SK-N-SH (cell line): ENCODE results near the gene CHGA. TPM values are rescaled to one million over a fixed set of nuclear protein-coding genes. Genes with fewer than 3 reads are reported as not detected.

Source experiments
- CTCF ChIA-PET: fragments of 300-600, 350-600 bp; formaldehyde crosslinking; extraction: SDS; loops from one replicate; lab custom pipeline; 2021; lab: Yijun Ruan, JAX
- POLR2A ChIA-PET: fragments of 350-600 bp; sonication (Branson Sonifier 250); formaldehyde crosslinking; extraction: SDS; loops from one replicate; lab custom pipeline; 2020; ENCODE audit warnings: antibody characterized with exemption, inconsistent platforms; lab: Yijun Ruan, JAX
- DNase-seq: peaks from one replicate; pipeline ENCODE4 v3.0.0; 2012
- H2AFZ ChIP-seq: fragments of 200-600 bp; sonication (generic); 2 replicates; pipeline ENCODE4 v1.8.1; 2016; ENCODE audit warnings: antibody characterized with exemption, mild to moderate bottlenecking, low read depth
- H3F3A ChIP-seq: fragments of 200-600 bp; sonication (generic); replicated peaks from 2 replicates; pipeline ENCODE3; 2016; ENCODE audit warnings: antibody characterized with exemption, mild to moderate bottlenecking; ENCODE audit not compliant: insufficient read depth
- H3K27ac ChIP-seq, 2 experiments: fragments of 200-500 bp in 1 of 2; fragments of 200-600 bp in 1 of 2; sonication (Bioruptor generic) in 1 of 2; sonication (generic), shearing (Covaris generic) in 1 of 2; 2 replicates each; pipeline versions ENCODE4 v1.5.1 to v1.6.1; 2014 to 2016; ENCODE audit warnings: low read depth in 2 of 2, inconsistent platforms in 1 of 2, low read length in 1 of 2, mild to moderate bottlenecking in 1 of 2, mixed read lengths in 1 of 2
- H3K27me3 ChIP-seq: fragments of 200-600 bp; sonication (generic), shearing (Covaris generic); 2 replicates; pipeline ENCODE4 v1.6.1; 2016; ENCODE audit warnings: mixed run types; ENCODE audit not compliant: insufficient read depth
- H3K36me3 ChIP-seq, 2 experiments: fragments of 200-500 bp in 1 of 2; fragments of 200-600 bp in 1 of 2; sonication (Bioruptor generic) in 1 of 2; sonication (generic) in 1 of 2; replicated peaks in 1 of 2; 2 replicates each; pipeline versions ENCODE3 to v1.5.1; 2014 to 2016; ENCODE audit warnings: low read length in 1 of 2, mild to moderate bottlenecking in 1 of 2; ENCODE audit not compliant: insufficient read depth in 2 of 2, control insufficient read depth in 1 of 2
- H3K4me1 ChIP-seq, 2 experiments: fragments of 200-500 bp in 1 of 2; fragments of 200-600 bp in 1 of 2; sonication (Bioruptor generic) in 1 of 2; sonication (generic), shearing (Covaris generic) in 1 of 2; 2 replicates each; pipeline versions ENCODE4 v1.5.1 to v1.6.1; 2014 to 2016; ENCODE audit warnings: low read depth in 1 of 2, low read length in 1 of 2, mixed run types in 1 of 2; ENCODE audit not compliant: insufficient read depth in 2 of 2, control insufficient read depth in 1 of 2
- H3K4me2 ChIP-seq: fragments of 200-600 bp; sonication (generic), shearing (Covaris generic); 2 replicates; pipeline ENCODE4 v1.6.1; 2017; ENCODE audit warnings: mixed run types
- H3K4me3 ChIP-seq, 2 experiments: fragments of 200-500 bp in 1 of 2; fragments of 200-600 bp in 1 of 2; sonication (Bioruptor generic) in 1 of 2; sonication (generic), shearing (Covaris generic) in 1 of 2; 2 replicates each; pipeline versions ENCODE4 v1.5.1 to v1.8.1; 2014 to 2016; ENCODE audit warnings: low read depth in 2 of 2, inconsistent platforms in 1 of 2, low read length in 1 of 2, mild to moderate bottlenecking in 1 of 2, mixed read lengths in 1 of 2, moderate library complexity in 1 of 2
- H3K79me2 ChIP-seq: fragments of 200-600 bp; sonication (generic); 2 replicates; pipeline ENCODE4 v1.8.1; 2017; ENCODE audit warnings: mild to moderate bottlenecking; ENCODE audit not compliant: insufficient read depth
- H3K9ac ChIP-seq: fragments of 200-600 bp; sonication (generic); 2 replicates; pipeline ENCODE4 v1.6.1; 2017; ENCODE audit warnings: mixed run types
- H3K9me2 ChIP-seq: fragments of 200-600 bp; sonication (generic); 2 replicates; pipeline ENCODE4 v1.6.1; 2017; ENCODE audit warnings: mixed run types
- H3K9me3 ChIP-seq: fragments of 200-600 bp; sonication (generic); 2 replicates; pipeline ENCODE4 v1.6.1; 2017; ENCODE audit warnings: mixed run types, mild to moderate bottlenecking, moderate library complexity
- H4K20me1 ChIP-seq: fragments of 200-600 bp; sonication (generic); 2 replicates; pipeline ENCODE4 v1.6.1; 2017; ENCODE audit warnings: mild to moderate bottlenecking, mixed run types; ENCODE audit not compliant: insufficient read depth
- ELF1 ChIP-seq: IDR thresholded peaks from 2 replicates; pipeline ENCODE4 v1.4.0; 2012
- EZH2phosphoT487 ChIP-seq: fragments of 200-600 bp; sonication (generic); IDR thresholded peaks from 2 replicates; pipeline ENCODE4 v1.6.1; 2017; ENCODE audit warnings: low read depth, mixed run types, mild to moderate bottlenecking, antibody characterized with exemption, moderate library complexity, borderline replicate concordance
- FOSL2 ChIP-seq: IDR thresholded peaks from 2 replicates; pipeline ENCODE4 v1.4.0; 2012; ENCODE audit warnings: low read depth, mild to moderate bottlenecking, moderate library complexity, borderline replicate concordance
- GABPA ChIP-seq: IDR thresholded peaks from 2 replicates; pipeline ENCODE4 v1.4.0; 2012; ENCODE audit warnings: low read depth, mild to moderate bottlenecking
- GATA2 ChIP-seq: sonication (generic); formaldehyde crosslinking; IDR thresholded peaks from 2 replicates; pipeline ENCODE4 v1.5.0; 2020; ENCODE audit warnings: mild to moderate bottlenecking, missing genetic modification reagents
- JUND ChIP-seq: IDR thresholded peaks from 2 replicates; pipeline ENCODE4 v1.4.0; 2012
- MEF2A ChIP-seq: IDR thresholded peaks from 2 replicates; pipeline ENCODE4 v1.4.0; 2012; ENCODE audit warnings: low read depth, borderline replicate concordance
- NFIC ChIP-seq: IDR thresholded peaks from 2 replicates; pipeline ENCODE4 v1.4.0; 2012; ENCODE audit warnings: borderline replicate concordance
- NRF1 ChIP-seq: IDR thresholded peaks from 2 replicates; pipeline ENCODE4 v1.6.1; 2012; ENCODE audit warnings: low read depth, mild to moderate bottlenecking, low read length
- RFX5 ChIP-seq: IDR thresholded peaks from 2 replicates; pipeline ENCODE4 v1.6.1; 2012; ENCODE audit warnings: mild to moderate bottlenecking, improper control_type of control experiment, low read length
- RXRA ChIP-seq: IDR thresholded peaks from 2 replicates; pipeline ENCODE4 v1.4.0; 2012; ENCODE audit warnings: low read depth, mild to moderate bottlenecking, borderline replicate concordance
- SIN3A ChIP-seq: IDR thresholded peaks from 2 replicates; pipeline ENCODE4 v1.6.1; 2012; ENCODE audit warnings: low read depth, mild to moderate bottlenecking, low read length, moderate library complexity, borderline replicate concordance
- TCF12 ChIP-seq: IDR thresholded peaks from 2 replicates; pipeline ENCODE4 v1.4.0; 2012
- USF1 ChIP-seq: IDR thresholded peaks from 2 replicates; pipeline ENCODE4 v1.4.0; 2012; ENCODE audit warnings: low read depth, borderline replicate concordance
- USF2 ChIP-seq: fragments of 150-350 bp; IDR thresholded peaks from 2 replicates; pipeline ENCODE4 v1.6.1; 2017; ENCODE audit warnings: antibody characterized with exemption, low read length, low read depth, borderline replicate concordance
- YY1 ChIP-seq: IDR thresholded peaks from 2 replicates; pipeline ENCODE4 v1.4.0; 2012; ENCODE audit warnings: low read depth, mild to moderate bottlenecking
- WGBS: methylation state at CpG from one replicate; pipeline ENCODE4 v1.1.6; 2017; ENCODE audit warnings: low lambda C conversion rate; 5-methylcytosine and 5-hydroxymethylcytosine counted together
- polyA plus RNA-seq, 3 experiments: library from polyadenylated mRNA; depleted of rRNA; stranded (reverse); fragments of >200 nt; gene quantifications; 2 replicates each; pipeline ENCODE4 v1.2.3, GENCODE V29; 2012
- TF ChIP-seq, protein P1 (sequence below): IDR thresholded peaks from 2 replicates; pipeline ENCODE4 v1.6.1; 2012; ENCODE audit warnings: mild to moderate bottlenecking, low read depth, low read length, moderate library complexity
- TF ChIP-seq, protein P2 (sequence below): fragments of 200-600 bp; sonication (generic); IDR thresholded peaks from 2 replicates; pipeline ENCODE4 v1.6.1; 2017; ENCODE audit warnings: antibody characterized with exemption, mild to moderate bottlenecking, moderate library complexity
- TF ChIP-seq, protein P3 (sequence below): IDR thresholded peaks from 2 replicates; pipeline ENCODE4 v1.4.0; 2012; ENCODE audit warnings: low read depth, borderline replicate concordance

Gene CHGA
- polyA plus RNA-seq, 1 of the 3 experiments (the other 2 are of a cell fraction), result 5.6 TPM

GRCh38 chr14:92892589-92892988 is 30.4 kb upstream of the CHGA start:
- ChIA-PET CTCF (interaction anchor here (0.8 to 1.6 kb wide), 2 partner anchors 14 to 25 kb away, joined by 3 to 4 read pairs; no protein-coding TSS in a partner anchor), POLR2A (interaction anchor here (1.7 to 2.1 kb wide), 3 partner anchors 24 to 33 kb away, joined by 7 to 10 read pairs (median 8); partner anchors contain the start of gene CHGA)
- Histone ChIP-seq H3K27ac (no peak overlapping the region), H3K9me3 (peaks cover 4% of the 10 kb centered on the region; the same call in 1 of the 2 replicates), H4K20me1 (no peaks in the 10 kb centered on the region), H3K79me2 (no peaks in the 10 kb centered on the region), H3F3A (no peaks in the 10 kb centered on the region), H3K4me3 (no peak overlapping the region), H2AFZ (no peak overlapping the region), H3K4me1 (peaks cover 0 to 30% of the 10 kb centered on the region in 2 experiments; a peak in 1 of 4 replicates), H3K36me3 (no peaks in the 10 kb centered on the region), H3K9ac (no peak overlapping the region), H3K4me2 (no peak overlapping the region), H3K9me2 (no peaks in the 10 kb centered on the region), H3K27me3 (no peaks in the 10 kb centered on the region)
- DNase-seq, result no peak
- no peak for TF ChIP-seq GATA2 (CRISPR knock-in tag)
- no peak for TF ChIP-seq USF2
- TF ChIP-seq RXRA, result no peak
- no peak for TF ChIP-seq TCF12
- no peak for TF ChIP-seq MEF2A
- TF ChIP-seq FOSL2, result no peak
- TF ChIP-seq JUND, result no peak
- TF ChIP-seq EZH2phosphoT487, result no peak
- no peak for TF ChIP-seq SIN3A
- TF ChIP-seq RFX5, result no peak
- no peak for TF ChIP-seq NFIC
- no peak for TF ChIP-seq USF1

DNA sequence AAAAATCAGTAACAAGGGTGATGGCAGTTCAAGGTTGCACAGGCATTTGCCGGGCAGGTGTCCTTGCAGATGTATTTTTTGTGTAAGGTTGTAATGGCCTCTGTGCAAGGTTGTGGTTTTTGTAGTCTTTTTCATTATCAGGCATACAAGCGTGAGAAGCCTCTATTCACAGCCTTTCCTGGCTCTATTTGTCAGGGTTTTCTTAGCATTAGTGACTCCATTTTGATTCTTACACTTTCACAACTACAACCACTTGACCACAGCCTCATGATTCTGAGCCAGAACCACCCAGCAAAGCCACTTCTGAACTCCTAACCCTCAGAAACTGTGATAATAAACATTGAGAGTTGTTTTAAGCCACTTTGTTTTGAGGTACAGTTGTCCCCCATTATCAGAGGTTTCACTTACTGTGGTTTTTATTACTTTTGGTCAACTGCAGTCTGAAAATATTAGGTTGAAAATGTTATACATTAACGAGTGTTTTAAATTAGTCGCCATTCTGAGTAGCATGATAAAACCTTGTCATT is 27.5 kb upstream of the CHGA start:
- Histone ChIP-seq H3K4me3 (no peak overlapping the region), H3K36me3 (no peaks in the 10 kb centered on the region), H3K9me2 (no peaks in the 10 kb centered on the region), H3K4me1 (peaks cover 0 to 15% of the 10 kb centered on the region in 2 experiments; a peak in 1 of 4 replicates), H2AFZ (no peak overlapping the region), H3K79me2 (no peaks in the 10 kb centered on the region), H3K4me2 (no peak overlapping the region), H3K9ac (no peak overlapping the region), H3K27ac (no peak overlapping the region), H3K9me3 (peaks cover 4% of the 10 kb centered on the region; the same call in 1 of the 2 replicates), H3F3A (no peaks in the 10 kb centered on the region), H4K20me1 (no peaks in the 10 kb centered on the region), H3K27me3 (no peaks in the 10 kb centered on the region)
- DNase-seq, result no peak
- 49% methylated on average over 4 of the region's 4 CpGs for WGBS
- CTCF ChIA-PET, result interaction anchor here (1.0 kb wide), 1 partner anchor 31 kb away, joined by 3 read pairs; no protein-coding TSS in a partner anchor
- POLR2A ChIA-PET, result interaction anchor here (1.0 to 3.7 kb wide), 2 partner anchors 28 to 41 kb away, joined by 3 to 14 read pairs; partner anchors contain the start of gene CHGA
- TF ChIP-seq, protein P1, sequence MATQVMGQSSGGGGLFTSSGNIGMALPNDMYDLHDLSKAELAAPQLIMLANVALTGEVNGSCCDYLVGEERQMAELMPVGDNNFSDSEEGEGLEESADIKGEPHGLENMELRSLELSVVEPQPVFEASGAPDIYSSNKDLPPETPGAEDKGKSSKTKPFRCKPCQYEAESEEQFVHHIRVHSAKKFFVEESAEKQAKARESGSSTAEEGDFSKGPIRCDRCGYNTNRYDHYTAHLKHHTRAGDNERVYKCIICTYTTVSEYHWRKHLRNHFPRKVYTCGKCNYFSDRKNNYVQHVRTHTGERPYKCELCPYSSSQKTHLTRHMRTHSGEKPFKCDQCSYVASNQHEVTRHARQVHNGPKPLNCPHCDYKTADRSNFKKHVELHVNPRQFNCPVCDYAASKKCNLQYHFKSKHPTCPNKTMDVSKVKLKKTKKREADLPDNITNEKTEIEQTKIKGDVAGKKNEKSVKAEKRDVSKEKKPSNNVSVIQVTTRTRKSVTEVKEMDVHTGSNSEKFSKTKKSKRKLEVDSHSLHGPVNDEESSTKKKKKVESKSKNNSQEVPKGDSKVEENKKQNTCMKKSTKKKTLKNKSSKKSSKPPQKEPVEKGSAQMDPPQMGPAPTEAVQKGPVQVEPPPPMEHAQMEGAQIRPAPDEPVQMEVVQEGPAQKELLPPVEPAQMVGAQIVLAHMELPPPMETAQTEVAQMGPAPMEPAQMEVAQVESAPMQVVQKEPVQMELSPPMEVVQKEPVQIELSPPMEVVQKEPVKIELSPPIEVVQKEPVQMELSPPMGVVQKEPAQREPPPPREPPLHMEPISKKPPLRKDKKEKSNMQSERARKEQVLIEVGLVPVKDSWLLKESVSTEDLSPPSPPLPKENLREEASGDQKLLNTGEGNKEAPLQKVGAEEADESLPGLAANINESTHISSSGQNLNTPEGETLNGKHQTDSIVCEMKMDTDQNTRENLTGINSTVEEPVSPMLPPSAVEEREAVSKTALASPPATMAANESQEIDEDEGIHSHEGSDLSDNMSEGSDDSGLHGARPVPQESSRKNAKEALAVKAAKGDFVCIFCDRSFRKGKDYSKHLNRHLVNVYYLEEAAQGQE, result no peak
- TF ChIP-seq, protein P2, sequence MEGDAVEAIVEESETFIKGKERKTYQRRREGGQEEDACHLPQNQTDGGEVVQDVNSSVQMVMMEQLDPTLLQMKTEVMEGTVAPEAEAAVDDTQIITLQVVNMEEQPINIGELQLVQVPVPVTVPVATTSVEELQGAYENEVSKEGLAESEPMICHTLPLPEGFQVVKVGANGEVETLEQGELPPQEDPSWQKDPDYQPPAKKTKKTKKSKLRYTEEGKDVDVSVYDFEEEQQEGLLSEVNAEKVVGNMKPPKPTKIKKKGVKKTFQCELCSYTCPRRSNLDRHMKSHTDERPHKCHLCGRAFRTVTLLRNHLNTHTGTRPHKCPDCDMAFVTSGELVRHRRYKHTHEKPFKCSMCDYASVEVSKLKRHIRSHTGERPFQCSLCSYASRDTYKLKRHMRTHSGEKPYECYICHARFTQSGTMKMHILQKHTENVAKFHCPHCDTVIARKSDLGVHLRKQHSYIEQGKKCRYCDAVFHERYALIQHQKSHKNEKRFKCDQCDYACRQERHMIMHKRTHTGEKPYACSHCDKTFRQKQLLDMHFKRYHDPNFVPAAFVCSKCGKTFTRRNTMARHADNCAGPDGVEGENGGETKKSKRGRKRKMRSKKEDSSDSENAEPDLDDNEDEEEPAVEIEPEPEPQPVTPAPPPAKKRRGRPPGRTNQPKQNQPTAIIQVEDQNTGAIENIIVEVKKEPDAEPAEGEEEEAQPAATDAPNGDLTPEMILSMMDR, result no peak
- TF ChIP-seq GABPA (no peak), NRF1 (no peak), SIN3A (no peak), ELF1 (no peak), NFIC (no peak), RFX5 (no peak), YY1 (no peak)
- TF ChIP-seq, protein P3, sequence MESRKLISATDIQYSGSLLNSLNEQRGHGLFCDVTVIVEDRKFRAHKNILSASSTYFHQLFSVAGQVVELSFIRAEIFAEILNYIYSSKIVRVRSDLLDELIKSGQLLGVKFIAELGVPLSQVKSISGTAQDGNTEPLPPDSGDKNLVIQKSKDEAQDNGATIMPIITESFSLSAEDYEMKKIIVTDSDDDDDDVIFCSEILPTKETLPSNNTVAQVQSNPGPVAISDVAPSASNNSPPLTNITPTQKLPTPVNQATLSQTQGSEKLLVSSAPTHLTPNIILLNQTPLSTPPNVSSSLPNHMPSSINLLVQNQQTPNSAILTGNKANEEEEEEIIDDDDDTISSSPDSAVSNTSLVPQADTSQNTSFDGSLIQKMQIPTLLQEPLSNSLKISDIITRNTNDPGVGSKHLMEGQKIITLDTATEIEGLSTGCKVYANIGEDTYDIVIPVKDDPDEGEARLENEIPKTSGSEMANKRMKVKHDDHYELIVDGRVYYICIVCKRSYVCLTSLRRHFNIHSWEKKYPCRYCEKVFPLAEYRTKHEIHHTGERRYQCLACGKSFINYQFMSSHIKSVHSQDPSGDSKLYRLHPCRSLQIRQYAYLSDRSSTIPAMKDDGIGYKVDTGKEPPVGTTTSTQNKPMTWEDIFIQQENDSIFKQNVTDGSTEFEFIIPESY, result no peak
